Tibial nerve (tissue), 4 donors: ENCODE measurements around the gene MRPS11.

Source experiments
- EP300 ChIP-seq, 2 donors: sonication (generic); formaldehyde crosslinking; IDR thresholded peaks; one replicate each; pipeline ENCODE4 v1.6.1; 2017; ENCODE audit warnings: antibody characterized with exemption in 2 of 2, mild to moderate bottlenecking in 1 of 2
- POLR2A ChIP-seq, 2 donors: fragments of 450-650 bp; IDR thresholded peaks; one replicate each; pipeline ENCODE4 v1.6.1; 2017; ENCODE audit warnings: antibody characterized with exemption in 2 of 2, mild to moderate bottlenecking in 2 of 2, moderate library complexity in 2 of 2
- TF ChIP-seq, protein P1 (sequence below), 5 experiments: fragments of 200-600 bp in 3 of 5; fragments of 450-650 bp in 2 of 5; sonication (generic) in 3 of 5; IDR thresholded peaks; one replicate each; pipeline ENCODE4 v1.5.1; 2016 to 2019; ENCODE audit warnings: antibody characterized with exemption in 5 of 5, mild to moderate bottlenecking in 3 of 5, moderate library complexity in 2 of 5

DNA sequence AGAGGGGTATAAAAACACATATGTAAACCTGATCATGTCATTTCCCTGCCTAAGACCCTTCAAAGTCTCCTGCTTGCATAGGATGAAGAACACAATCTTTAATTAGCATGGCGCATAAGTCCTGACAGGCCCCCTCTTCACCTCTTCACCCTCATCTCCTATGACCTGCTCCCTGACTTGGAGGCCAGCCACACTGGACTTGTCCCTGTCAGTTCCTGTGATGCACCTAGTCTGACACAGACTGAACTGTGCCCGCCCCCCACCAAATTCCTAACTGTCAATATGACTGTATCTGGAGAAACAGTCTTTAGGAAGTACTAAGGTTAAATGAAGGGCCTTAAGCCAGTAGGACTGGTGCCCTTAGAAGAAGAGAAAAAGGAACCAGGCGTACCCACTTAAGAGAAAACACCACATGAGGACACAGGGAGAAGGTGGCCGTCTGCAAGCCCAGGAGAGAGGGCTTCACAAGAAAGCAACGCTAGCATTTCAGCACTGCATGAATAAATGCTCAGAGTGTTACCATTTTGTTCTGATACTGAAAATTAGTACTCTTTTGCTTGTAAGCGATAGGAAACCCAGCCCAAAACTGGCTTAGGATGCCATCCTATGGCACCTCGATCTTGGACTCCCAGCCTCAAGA lies 34.3 kb upstream of the MRPS11 start:
- TF ChIP-seq POLR2A (IDR thresholded peaks at IDR 0.05) = no peak
- TF ChIP-seq, protein P1, sequence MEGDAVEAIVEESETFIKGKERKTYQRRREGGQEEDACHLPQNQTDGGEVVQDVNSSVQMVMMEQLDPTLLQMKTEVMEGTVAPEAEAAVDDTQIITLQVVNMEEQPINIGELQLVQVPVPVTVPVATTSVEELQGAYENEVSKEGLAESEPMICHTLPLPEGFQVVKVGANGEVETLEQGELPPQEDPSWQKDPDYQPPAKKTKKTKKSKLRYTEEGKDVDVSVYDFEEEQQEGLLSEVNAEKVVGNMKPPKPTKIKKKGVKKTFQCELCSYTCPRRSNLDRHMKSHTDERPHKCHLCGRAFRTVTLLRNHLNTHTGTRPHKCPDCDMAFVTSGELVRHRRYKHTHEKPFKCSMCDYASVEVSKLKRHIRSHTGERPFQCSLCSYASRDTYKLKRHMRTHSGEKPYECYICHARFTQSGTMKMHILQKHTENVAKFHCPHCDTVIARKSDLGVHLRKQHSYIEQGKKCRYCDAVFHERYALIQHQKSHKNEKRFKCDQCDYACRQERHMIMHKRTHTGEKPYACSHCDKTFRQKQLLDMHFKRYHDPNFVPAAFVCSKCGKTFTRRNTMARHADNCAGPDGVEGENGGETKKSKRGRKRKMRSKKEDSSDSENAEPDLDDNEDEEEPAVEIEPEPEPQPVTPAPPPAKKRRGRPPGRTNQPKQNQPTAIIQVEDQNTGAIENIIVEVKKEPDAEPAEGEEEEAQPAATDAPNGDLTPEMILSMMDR (IDR thresholded peaks at IDR 0.05) = no peak
- TF ChIP-seq EP300 (IDR thresholded peaks at IDR 0.05) = no peak
